GM19328 (cell line): ENCODE data around the gene ANKRD55.
"Not testable (repeated sequence)": the region's sequence is repeated elsewhere in the genome, so short reads cannot be mapped to it uniquely, and the experiment has no call there.

Experiments
- ATAC-seq: cut with Tn5 transposase; IDR thresholded peaks from one replicate; pipeline ENCODE4 v1.9.1; 2021; ENCODE audit warnings: mild to moderate bottlenecking, moderate library complexity; ENCODE audit not compliant: unreplicated experiment

Gene ANKRD55

DNA sequence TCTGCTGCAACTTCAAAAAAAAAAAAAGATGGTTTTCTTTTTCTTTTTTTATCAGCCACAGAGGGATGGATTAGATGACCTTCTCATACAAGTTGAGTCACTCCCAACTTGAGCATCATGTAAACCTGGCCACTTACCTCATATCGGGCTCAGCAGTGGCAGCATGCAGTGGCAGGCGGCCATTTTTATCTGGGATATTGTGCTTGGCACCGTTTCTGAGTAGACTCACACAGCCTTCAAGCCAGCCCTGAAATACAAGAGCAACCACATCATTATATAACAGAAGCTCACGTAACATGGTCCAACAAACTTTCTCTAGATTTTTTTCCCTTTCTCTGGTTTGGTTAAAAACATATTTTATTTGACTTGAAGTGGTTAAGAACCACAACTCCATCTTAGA lies 62.6 kb downstream of the ANKRD55 start:
- ATAC-seq = no peak

- ATAC-seq = no peak
Observed at GRCh38 chr5:56169949-56170348, 63.2 kb downstream of the ANKRD55 start.

GRCh38 chr5:56169281-56169680 lies 63.8 kb downstream of the ANKRD55 start:
- ATAC-seq = no peak

GRCh38 chr5:56168066-56168478 lies 65.1 kb downstream of the ANKRD55 start:
- ATAC-seq = no peak

DNA sequence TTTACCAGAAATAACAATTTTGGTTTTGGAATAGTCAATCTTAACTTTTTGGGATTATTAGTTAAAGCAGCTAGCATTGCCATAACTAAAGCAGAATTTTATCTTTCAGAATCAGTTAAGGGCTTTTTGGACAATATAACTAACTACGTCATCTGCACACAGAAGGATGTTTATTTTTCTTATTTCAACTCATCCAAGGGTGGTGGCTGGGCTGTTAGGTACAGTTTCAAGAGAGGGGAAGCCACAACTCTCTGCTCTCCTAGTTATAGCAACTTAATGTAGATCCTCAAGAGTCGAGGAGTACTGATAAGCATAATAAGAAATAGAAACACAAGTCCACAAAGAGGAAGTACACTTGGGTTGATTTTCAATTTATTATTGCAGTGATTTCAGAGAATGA lies 65.6 kb downstream of the ANKRD55 start:
- ATAC-seq = no peak

DNA sequence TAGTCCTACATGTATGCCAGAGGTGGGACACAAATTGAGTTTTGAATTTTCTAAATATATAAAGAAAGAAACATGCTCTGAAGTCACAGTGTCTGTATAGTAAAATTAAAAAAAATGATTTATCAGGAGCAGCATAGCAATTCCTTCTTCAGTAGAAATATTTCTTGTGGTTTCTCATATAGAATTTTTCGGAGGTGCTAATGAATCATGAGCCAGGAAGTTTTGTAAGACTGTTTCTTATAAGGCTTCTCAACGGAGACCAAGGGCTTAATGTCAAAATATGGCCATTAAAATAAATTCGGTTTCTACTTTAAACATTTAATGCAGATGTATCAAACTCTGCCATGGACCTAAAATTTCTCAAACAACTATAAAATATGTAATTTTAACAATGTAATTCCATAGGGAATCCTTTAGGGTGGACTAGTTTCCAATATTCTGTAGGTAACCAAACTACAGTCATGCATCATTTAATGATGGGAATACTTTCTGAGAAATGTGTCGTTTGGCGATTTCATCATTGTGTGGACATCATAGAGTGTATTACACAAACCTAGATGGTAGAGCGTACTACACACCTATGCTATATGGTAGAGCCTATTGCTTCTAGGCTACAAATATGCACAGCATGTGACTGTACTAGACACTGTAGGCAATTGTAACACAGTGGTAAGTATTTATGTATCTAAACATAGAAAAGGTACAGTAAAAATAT lies 66.3 kb downstream of the ANKRD55 start:
- no peak for ATAC-seq

DNA sequence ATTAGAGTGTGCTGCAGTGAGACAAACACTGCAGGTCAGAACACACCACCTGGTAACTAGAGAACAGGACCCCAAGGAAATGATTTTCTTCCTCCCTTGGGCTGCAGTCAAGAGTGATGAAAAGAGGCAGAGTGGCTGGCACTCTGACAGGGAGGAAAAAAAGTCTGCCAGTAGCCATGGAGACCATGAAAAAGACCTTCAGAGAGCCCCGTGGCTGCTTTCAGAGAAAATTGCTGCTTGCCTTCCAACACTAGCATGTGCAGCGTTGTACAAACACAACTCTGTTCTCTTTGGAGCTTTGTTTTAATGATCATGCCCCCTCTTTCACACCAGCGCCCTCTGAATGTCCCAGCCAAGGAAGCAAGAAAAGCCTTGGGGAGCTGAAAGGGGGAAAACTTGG lies 68.8 kb downstream of the ANKRD55 start:
- no peak for ATAC-seq

GRCh38 chr5:56161927-56162326 lies 71.2 kb downstream of the ANKRD55 start:
- no peak for ATAC-seq

- no peak for ATAC-seq
Observed at GRCh38 chr5:56161439-56161823, 71.7 kb downstream of the ANKRD55 start.

DNA sequence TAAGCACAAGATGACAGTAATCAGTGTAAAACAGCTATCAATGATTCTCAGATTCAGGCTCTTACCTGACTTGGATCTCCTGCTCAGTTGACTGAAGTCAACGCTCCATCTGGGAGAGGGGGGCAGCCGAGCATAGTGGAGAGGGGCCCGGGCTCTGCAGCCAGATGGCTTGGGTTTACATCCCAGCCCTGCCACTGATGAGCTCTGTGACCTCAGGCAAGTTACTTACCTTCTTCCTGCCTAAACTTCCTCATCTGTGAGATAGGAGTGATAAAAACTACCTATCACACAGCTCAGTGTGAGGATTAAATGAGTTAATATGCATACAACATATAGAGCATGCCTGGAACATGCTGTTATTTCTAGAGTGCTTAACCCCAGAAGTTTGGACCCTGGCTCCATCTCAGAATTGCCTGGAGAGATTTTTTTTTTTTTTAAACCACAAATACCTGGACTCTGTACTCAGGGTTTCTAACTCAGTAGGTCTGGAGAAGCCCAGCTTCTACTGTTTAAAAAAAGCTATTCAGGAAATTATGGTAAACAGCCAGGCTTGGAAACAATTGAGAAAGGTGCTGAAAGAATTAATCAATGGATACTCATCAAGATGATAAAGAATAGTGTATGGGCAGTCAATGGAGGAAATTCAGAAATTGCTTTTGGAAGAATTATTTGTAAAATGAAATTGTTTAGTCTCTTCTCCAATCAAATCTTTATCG lies 72.2 kb downstream of the ANKRD55 start:
- no peak for ATAC-seq

GRCh38 chr5:56159521-56159947 lies 73.6 kb downstream of the ANKRD55 start:
- no peak for ATAC-seq

DNA sequence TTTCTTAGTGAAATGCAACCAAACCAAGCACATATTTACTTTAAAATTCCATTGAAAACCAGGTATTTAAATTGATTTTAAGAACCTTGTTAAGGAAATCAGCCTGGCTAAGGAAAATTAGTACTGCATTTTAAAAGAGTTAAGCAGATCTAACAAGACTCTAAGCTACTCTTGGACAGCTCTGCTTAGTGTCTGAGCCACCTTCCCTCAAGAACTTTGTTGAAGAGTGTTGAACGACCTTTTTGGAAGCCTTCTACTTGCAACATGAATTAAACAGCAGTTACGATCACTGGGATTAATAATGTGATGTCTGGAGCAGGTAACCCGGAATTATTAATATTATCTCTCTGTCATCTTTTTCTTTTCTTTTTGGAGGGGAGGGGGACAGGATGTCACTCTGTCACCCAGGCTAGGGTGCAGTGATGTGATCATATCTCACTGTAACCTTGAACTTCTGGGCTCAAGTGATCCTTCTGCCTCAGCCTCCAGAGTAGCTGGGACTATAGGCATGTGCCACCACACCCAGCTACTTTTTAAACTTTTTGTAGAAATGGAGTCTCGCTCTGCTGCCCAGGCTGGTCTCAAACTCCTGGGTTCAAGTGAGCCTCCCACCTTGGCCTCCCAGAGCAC lies 74.7 kb downstream of the ANKRD55 start:
- no peak for ATAC-seq

GRCh38 chr5:56157191-56157621 lies 75.9 kb downstream of the ANKRD55 start:
- ATAC-seq = not testable (repeated sequence)

- ATAC-seq = not testable (repeated sequence)
Observed at GRCh38 chr5:56156585-56157190, 76.4 kb downstream of the ANKRD55 start.

GRCh38 chr5:56155992-56156584 lies 77.0 kb downstream of the ANKRD55 start:
- no peak for ATAC-seq

- no peak for ATAC-seq
Observed at GRCh38 chr5:56154732-56155484, 78.2 kb downstream of the ANKRD55 start.

DNA sequence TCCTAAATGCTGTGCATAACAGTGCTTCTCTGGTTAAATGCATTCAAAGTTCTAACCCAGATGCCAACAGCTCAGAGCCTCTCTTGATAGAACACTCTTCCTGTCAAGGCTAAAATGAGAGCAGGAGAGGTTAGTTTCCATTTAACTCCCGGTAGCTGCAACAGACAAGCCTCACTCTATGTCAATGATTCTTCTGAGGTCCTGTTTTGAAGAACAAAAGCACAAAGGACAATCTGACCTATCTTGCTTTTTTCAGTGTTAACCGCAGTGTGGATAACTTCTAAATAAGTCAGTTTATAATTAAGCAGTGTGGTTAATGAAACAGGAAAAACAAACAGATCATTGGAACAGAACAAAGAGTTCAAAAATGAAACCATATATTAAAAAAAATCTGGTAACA lies 80.7 kb downstream of the ANKRD55 start:
- no peak for ATAC-seq

- ATAC-seq = not testable (repeated sequence)
Observed at GRCh38 chr5:56150756-56151155, 82.4 kb downstream of the ANKRD55 start.

DNA sequence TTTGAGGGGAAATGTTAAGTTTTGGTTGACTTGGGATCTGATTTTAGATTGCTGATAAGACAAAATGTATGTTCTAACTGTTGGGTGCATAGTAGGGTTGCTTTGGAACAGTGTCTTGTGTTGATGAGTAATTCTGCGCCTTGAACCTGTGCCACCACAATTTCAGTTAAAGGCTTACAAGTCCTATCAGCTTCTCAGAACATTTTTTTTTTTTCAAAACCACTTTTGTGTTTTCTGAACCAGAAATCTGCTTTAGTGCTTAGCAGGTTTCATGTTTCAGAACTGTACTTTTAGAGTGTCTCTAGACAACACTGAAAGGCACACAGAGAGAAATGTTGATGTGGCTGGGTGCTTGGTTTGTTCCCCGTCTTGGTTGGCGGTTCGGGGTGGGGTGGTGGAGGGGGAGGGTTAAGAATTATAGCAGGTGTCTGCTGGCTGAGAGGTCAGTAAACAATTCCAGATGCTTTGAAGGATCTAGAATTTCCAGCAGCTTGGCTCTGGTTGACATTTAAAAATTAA lies 84.6 kb downstream of the ANKRD55 start:
- peak; percentile 82 for ATAC-seq

DNA sequence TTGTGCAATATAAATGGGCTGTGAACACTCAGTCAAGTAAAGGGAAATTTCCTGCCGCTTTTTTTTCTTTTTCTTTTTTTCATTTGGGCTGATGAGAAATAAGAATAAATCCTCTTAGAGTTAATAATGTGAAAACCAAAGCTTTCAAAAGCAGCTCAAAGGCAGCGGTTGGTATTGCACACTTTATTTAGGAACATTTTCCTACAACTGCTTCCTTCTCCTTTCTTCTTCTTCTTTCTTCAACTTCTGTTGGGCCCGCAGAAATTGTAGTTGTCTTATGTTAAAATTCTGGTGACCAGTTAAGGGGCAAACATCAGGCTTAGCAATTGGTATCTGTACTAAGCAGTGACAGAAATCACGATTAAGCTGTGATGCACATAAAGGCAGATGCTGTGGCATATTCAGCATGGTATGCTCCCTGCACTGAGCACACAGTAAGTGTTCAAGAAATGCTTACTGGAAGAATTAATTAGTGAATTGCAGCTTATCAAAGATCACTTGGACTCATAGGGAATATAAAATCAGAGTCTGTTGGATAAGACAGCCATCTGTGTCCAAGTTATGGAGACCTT lies 85.4 kb downstream of the ANKRD55 start:
- no peak for ATAC-seq
